ENCODE data around the gene PAXX. TPM values are rescaled to one million over a fixed set of nuclear protein-coding genes. Genes with fewer than 3 reads are reported as not detected.
A peak's percentile ranks its signal among the peaks of the same experiment; 100 is the strongest.

Gene PAXX
- total and polyA plus RNA-seq, 12 donors: 12.7 to 131 (median 17.1) TPM

- Histone ChIP-seq H3K27ac (peak overlapping the region in 3 of 10 donors; percentile 15 to 83 (median 53)), H3K4me3 (peak overlapping the region in 9 of 10 donors; percentile 1 to 88 (median 68)), H3K9me3 (no peaks in the 10 kb centered on the region), H3K27me3 (no peaks in the 10 kb centered on the region), H3K4me1 (peaks cover 12 to 55% (median 30%) of the 10 kb centered on the region in 9 donors), H3K36me3 (no peaks in the 10 kb centered on the region)
- peak; percentile 82 to 96 (median 89) for TF ChIP-seq CTCF (IDR thresholded peaks at IDR 0.05)
- WGBS, 2 donors: 32 to 33% methylated on average over 19 of the region's 19 CpGs
- ATAC-seq (peak; percentile 59 to 83 (median 70)), DNase-seq (peak; percentile 78 to 88)
- intact Hi-C loops (cut with DNase I): loop anchor here in 3 of 10 donors (2.0 to 10.0 kb wide), 4 partner anchors 78 to 237 kb away; partner anchors contain the start of genes AJM1 (in 1 of the 3), PHPT1 (in 1 of the 3) and TMEM141 (in 1 of the 3)
These were observed 37.1 kb downstream of the PAXX start for GRCh38 chr9:137029058-137029936.

DNA sequence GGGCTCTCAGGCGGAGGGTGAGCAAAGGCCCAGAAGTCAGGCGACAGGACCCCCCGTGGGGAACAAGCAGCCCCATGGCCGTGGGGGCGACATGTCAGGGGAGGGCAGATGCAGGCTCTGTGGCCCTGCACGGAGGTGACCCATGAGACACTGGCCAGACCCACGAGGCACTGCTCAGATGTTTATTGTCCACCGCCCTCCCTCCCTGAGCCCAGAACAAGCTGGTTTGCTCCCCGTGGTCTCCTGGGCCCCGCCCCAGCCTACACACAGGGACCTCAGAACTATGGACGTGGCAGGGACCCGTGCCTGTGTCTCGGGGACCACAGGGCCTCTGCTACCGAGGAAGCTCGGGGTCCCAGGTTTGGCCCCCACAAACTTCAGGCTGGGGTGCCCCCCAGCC is 37.8 kb downstream of the PAXX start:
- Histone ChIP-seq H3K27ac (peak overlapping the region in 2 of 10 donors; percentile 41 to 83), H3K4me3 (peak overlapping the region in 1 of 10 donors; percentile 68), H3K9me3 (no peaks in the 10 kb centered on the region), H3K4me1 (peaks cover 14 to 62% (median 36%) of the 10 kb centered on the region in 9 donors), H3K27me3 (no peaks in the 10 kb centered on the region), H3K36me3 (no peaks in the 10 kb centered on the region)
- 83 to 87% methylated on average over 15 of the region's 15 CpGs for WGBS, 2 donors
- ATAC-seq: no peak
- no peak for TF ChIP-seq CTCF (IDR thresholded peaks at IDR 0.05)
- intact Hi-C loops (cut with DNase I): loop anchor here in 2 of 10 donors (5.0 kb wide), 2 partner anchors 83 to 243 kb away; partner anchors contain the start of gene C8G (in 2 of the 2)
- DNase-seq: no peak

DNA sequence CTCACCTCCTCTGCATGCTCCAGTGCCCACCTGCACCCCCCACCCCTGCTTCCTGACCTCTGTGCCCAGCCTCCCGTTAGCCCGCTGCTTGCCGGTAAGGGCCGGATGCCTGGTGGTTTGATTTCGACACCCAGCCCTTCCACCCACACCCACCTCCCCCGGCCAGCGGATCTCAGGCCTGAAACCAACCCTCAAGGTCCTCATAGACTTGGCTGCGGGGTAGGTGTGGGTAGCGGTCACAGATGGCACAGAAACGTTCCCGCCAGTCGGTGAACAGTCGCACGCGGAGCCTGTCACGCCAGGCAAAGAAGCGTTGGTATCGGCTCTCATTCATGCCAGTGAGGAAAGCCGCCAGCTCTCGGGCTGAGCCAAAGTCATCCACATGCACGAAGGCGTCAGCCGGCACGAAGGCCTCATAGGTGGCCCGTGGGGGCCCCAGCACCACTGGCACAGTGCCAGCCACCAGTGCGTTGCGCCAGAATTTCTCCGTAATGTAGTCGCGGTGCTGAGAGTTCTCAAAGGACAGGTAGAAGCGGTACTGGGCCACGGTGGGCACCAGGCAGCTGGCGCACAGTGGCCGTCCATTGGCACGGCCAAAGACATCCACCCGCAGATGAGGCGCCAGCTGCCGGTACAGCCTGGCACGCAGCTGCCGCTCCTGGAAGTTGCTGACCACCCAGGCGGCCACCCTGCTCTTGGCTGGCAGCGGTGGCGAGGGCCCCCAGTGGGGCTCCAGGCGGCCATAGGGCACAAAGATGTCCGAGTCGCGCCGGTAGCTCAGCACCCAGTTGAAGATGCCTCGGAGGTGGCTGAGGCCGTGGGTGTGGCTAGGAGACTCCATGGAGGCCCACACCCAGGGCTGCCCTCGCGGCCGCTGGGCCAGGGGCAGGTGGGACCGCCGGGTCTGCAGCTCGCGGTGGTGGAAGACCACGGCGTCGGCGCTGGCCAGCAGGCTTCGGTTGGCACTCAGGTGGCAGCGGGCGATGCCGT is 38.6 kb downstream of the PAXX start:
- ATAC-seq (no peak), DNase-seq (peak in 1 of 2 donors; percentile 48)
- TF ChIP-seq CTCF (IDR thresholded peaks at IDR 0.05): no peak
- no peaks in the 10 kb centered on the region for H3K27me3 ChIP-seq
- WGBS, 2 donors: 89 to 94% methylated on average over 65 of the region's 65 CpGs
- H3K9me3 ChIP-seq: no peaks in the 10 kb centered on the region
- peaks cover 18 to 69% (median 41%) of the 10 kb centered on the region in 9 donors for H3K4me1 ChIP-seq
- H3K4me3 ChIP-seq: peak overlapping the region in 1 of 10 donors; percentile 68
- intact Hi-C loops (cut with DNase I): loop anchor here in 2 of 10 donors (5.0 kb wide), 2 partner anchors 84 to 244 kb away; partner anchors contain the start of gene C8G (in 2 of the 2)
- H3K27ac ChIP-seq: peak overlapping the region in 2 of 10 donors; percentile 22 to 83
- H3K36me3 ChIP-seq: no peaks in the 10 kb centered on the region

All from heart right ventricle (tissue), 16 donors.